NB4 (cell line): ENCODE measurements around the gene PLLP.

Experiments
- DNase-seq: peaks from one replicate; pipeline ENCODE4 v3.0.0; 2010; ENCODE audit warnings: low read depth
- H3K4me3 ChIP-seq: one replicate; pipeline ENCODE4 v1.5.1; 2011; ENCODE audit warnings: mild to moderate bottlenecking, low read depth, low read length, moderate library complexity
- MYC ChIP-seq: IDR thresholded peaks from 2 replicates; pipeline ENCODE4 v1.6.1; 2011; ENCODE audit warnings: low read depth, low read length
- POLR2A ChIP-seq: IDR thresholded peaks from 2 replicates; pipeline ENCODE4 v1.6.1; 2011; ENCODE audit warnings: mild to moderate bottlenecking; ENCODE audit not compliant: insufficient read length; ENCODE audit errors: extremely low read depth
- TF ChIP-seq, protein P1 (sequence below): IDR thresholded peaks from 2 replicates; pipeline ENCODE4 v1.6.1; 2011; ENCODE audit warnings: low read depth, low read length
- TF ChIP-seq, protein P2 (sequence below): IDR thresholded peaks from one replicate; pipeline ENCODE4 v1.5.1; 2012; ENCODE audit warnings: low read depth, low read length

The PLLP gene

DNA sequence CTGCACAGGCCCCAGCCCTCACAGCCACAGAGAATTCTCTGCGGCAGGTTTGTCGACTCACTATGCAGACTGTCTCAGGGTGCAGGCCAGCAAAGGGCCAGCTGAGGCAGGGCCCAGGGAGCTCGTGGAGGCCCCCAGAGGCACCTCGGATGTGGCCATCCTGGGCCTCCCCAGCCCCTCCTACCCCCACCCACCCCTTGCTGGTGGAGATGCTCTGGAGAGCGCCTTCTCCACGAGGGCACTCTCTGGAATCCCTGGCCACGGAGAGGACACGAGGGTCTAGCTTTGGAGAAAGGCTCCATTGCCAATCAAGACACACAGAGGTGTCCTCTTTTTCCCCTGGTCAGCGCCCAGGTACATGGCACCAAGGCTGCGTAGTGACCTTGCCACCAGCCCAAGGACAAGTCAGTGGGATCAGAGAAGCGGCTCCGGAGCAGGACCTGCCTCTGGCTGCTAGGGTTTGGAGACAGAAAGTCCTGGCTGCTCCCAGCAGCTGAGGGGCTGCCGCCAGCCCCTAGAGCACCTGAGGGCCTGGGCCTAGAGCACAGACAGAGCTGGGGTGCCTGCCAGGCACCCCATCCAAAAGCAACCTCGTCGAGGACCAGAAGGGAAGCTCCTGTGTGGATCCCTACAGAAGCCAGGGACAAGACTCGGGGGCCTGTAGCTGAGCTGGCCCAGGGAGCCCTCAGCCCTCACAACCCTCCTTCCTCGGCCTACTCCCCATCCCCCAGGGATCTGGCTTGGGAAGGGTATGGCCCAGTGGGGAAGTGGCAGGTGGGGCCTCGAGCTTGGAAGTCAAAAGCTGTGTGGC, 20.7 kb downstream of the PLLP start:
- no peak for DNase-seq
- H3K4me3 ChIP-seq = no peak overlapping the region
- TF ChIP-seq, protein P1, sequence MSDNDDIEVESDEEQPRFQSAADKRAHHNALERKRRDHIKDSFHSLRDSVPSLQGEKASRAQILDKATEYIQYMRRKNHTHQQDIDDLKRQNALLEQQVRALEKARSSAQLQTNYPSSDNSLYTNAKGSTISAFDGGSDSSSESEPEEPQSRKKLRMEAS = no peak
- no peak for TF ChIP-seq POLR2A
- TF ChIP-seq, protein P2, sequence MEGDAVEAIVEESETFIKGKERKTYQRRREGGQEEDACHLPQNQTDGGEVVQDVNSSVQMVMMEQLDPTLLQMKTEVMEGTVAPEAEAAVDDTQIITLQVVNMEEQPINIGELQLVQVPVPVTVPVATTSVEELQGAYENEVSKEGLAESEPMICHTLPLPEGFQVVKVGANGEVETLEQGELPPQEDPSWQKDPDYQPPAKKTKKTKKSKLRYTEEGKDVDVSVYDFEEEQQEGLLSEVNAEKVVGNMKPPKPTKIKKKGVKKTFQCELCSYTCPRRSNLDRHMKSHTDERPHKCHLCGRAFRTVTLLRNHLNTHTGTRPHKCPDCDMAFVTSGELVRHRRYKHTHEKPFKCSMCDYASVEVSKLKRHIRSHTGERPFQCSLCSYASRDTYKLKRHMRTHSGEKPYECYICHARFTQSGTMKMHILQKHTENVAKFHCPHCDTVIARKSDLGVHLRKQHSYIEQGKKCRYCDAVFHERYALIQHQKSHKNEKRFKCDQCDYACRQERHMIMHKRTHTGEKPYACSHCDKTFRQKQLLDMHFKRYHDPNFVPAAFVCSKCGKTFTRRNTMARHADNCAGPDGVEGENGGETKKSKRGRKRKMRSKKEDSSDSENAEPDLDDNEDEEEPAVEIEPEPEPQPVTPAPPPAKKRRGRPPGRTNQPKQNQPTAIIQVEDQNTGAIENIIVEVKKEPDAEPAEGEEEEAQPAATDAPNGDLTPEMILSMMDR = no peak
- no peak for TF ChIP-seq MYC

DNA sequence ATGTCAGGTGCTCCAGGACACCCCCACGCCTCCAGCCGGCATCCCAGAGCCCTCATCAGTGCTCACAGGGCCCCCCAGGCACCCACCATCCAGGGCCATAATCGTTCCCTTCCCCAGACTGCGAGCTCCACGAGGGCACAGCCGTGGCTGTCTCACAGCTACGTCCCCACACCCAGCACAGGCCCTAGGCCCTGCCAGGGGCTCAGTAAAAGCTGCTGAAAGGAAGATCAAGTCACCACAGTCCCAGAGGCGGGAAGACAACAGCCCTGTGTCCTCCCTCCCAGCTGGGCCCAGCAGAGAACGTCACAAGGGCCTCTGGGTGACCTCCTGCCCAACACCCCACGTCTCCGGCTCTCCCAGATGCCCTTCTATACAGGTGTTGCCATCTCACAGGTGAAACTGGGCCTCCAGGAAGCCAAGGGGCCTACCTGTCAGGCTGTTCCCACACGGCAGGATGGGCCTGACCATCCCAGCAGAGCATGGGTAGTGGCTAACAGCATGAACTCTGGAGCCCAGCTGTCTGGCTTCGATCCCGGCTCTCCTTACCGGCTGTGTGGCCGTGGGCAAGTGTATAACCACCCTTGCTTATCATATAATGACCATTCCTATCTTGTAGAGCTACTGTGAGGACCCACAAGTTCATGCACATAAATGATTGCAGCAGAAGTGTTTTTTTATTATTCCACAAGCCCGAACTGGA, 21.5 kb downstream of the PLLP start:
- no peak overlapping the region for H3K4me3 ChIP-seq
- TF ChIP-seq, protein P2 = no peak
- TF ChIP-seq POLR2A = no peak

DNA sequence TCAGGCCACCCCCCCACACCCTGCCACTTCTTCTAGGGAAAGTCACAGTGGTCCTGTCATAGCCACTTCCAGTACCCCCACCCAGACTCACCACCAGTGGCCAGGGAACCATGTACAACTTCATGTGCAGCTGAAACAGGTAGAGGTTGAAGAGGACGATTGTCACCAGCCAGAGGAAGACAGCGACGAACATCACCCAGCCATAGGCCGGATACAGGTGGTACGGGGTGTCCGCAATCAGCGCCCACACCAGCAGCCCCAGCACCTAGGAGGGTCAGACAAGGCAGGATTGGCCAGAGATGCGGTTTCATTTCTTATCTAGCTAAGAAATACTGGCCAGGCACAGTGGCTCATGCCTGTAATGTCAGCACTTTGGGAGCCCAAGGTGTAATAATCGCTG, 22.7 kb downstream of the PLLP start:
- no peak overlapping the region for H3K4me3 ChIP-seq
- TF ChIP-seq, protein P2 = no peak
- TF ChIP-seq MYC = no peak
- TF ChIP-seq POLR2A = no peak
- DNase-seq = no peak

More for the DNA sequence above, 21.5 kb downstream of the PLLP start:
- DNase-seq = no peak

DNA sequence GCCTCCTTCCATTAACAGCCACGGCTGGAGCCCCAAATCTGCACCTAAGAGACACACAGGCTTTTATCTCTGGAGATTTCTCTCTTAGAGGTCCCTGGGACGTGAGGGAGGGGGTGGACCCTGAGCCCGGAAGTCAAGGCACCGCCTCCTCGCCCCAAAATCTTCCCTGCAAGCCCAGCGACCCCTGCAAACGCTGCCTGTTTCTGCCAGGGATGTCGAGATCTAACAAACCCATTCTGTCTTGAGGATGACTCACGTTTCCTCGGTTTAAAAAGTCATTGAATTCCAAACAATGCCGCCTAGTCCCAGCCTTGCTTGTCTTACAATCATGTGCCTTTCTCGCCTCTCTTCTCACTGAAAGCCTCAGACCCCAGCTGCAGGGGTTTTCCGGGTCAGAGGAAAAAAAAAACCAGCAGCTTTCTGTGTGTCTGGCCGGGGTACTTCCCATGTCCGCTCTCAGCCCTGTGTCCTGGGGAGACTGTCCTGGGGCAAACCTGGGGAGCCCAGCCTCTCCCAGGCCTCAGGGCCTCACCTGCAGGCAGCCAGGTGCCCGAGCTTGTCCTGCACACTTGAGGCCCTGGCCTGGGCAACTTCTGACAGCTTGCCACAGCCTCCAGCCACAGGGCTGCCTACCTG, 24.1 kb downstream of the PLLP start:
- peak; percentile 39 for DNase-seq
- no peak for TF ChIP-seq MYC
- TF ChIP-seq, protein P1 = no peak
- TF ChIP-seq, protein P2 = no peak
- no peak for TF ChIP-seq POLR2A
- no peak overlapping the region for H3K4me3 ChIP-seq

DNA sequence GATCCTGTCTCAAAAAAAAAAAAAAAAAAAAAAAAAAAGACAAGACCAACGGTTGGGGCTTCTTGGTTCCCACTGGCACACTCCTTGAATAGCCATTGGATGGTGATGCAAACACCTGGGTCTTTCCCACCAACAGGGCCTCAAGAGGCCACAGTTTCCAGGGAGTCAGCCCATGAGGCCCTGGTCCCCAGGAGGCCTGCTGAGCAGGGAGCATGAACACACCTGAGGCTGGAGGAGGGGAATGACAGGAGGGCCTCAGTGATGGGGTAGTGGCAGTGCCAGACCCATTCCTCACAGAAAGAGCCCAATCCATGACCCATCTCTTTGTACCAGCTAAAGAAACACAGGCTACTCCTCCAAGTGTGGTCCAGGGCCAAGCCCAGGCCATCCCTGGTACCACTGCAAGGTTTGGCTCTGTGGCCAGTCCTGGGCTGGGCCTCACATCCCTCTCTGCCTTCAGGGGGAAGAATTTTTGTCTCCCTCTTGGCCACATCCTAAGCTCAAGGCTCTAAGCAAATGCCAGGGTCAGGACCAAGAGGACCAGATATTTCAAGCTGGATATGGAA, 25.5 kb downstream of the PLLP start:
- TF ChIP-seq POLR2A = no peak
- no peak for TF ChIP-seq MYC
- TF ChIP-seq, protein P2 = no peak
- TF ChIP-seq, protein P1 = no peak
- DNase-seq = no peak
- no peak overlapping the region for H3K4me3 ChIP-seq
